Measurements from ENCODE around the gene KLHL40. TPM values are rescaled to one million over a fixed set of nuclear protein-coding genes. Genes with fewer than 3 reads are reported as not detected.

Gene KLHL40
- polyA plus RNA-seq, 1 experiment: not detected

GRCh38 chr3:42674146-42674545, 11.2 kb upstream of the KLHL40 start:
- Histone ChIP-seq H3K4me3 (ENCODE audit: low read depth, low read length) (no peak overlapping the region), H3K27ac (ENCODE audit: low read depth, low read length) (no peak overlapping the region), H3K9me3 (ENCODE audit: control insufficient read depth, insufficient read depth, low read length) (peaks cover 8% of the 10 kb centered on the region; the same call in 1 of the 2 replicates), H3K27me3 (ENCODE audit: control insufficient read depth, insufficient read depth, low read length) (peaks cover 14% of the 10 kb centered on the region)
- TF ChIP-seq CTCF (IDR thresholded peaks at IDR 0.05; ENCODE audit: low read depth, low read length): no peak
- ChIA-PET CTCF (no interaction called here), POLR2A (no interaction called here)
- no peak for DNase-seq (ENCODE audit: low read depth, low spot score)

- no peak for TF ChIP-seq CTCF (IDR thresholded peaks at IDR 0.05; ENCODE audit: low read depth, low read length)
- Histone ChIP-seq H3K27ac (ENCODE audit: low read depth, low read length) (no peak overlapping the region), H3K9me3 (ENCODE audit: control insufficient read depth, insufficient read depth, low read length) (peaks cover 4% of the 10 kb centered on the region; the same call in 1 of the 2 replicates), H3K27me3 (ENCODE audit: control insufficient read depth, insufficient read depth, low read length) (peaks cover 3% of the 10 kb centered on the region), H3K4me3 (ENCODE audit: low read depth, low read length) (no peak overlapping the region)
- ChIA-PET CTCF (no interaction called here), POLR2A (no interaction called here)
- DNase-seq (ENCODE audit: low read depth, low spot score): no peak
These were observed 9.4 kb upstream of the KLHL40 start for GRCh38 chr3:42675909-42676308.

DNA sequence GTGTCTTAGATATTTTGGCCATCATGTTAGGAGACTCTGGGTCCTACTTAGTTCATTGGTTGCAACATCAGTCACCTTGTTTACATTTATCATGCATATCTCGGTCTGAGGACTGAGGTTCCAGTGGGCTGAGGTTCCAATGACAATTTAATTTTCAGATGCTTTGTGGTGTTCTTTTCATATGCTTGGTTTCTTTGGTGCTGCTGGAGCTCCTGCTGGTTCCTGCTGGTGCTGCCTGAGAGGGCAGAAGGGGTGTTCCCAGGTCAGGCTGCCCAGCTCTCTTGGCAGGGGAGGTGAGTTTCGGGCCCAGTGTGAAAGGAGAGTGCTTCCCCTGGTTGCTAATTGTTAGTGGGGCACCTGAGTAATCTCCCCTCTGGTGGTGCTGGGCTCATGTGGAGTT, 6.9 kb upstream of the KLHL40 start:
- ChIA-PET POLR2A (no interaction called here), CTCF (no interaction called here)
- TF ChIP-seq CTCF (IDR thresholded peaks at IDR 0.05; ENCODE audit: low read depth, low read length): no peak
- no peak overlapping the region for H3K4me3 ChIP-seq (ENCODE audit: low read depth, low read length)
- H3K27ac ChIP-seq (ENCODE audit: low read depth, low read length): no peak overlapping the region
- H3K27me3 ChIP-seq (ENCODE audit: control insufficient read depth, insufficient read depth, low read length): no peaks in the 10 kb centered on the region
- no peak for DNase-seq (ENCODE audit: low read depth, low spot score)
- H3K9me3 ChIP-seq (ENCODE audit: control insufficient read depth, insufficient read depth, low read length): peaks cover 4% of the 10 kb centered on the region; the same call in 1 of the 2 replicates

DNA sequence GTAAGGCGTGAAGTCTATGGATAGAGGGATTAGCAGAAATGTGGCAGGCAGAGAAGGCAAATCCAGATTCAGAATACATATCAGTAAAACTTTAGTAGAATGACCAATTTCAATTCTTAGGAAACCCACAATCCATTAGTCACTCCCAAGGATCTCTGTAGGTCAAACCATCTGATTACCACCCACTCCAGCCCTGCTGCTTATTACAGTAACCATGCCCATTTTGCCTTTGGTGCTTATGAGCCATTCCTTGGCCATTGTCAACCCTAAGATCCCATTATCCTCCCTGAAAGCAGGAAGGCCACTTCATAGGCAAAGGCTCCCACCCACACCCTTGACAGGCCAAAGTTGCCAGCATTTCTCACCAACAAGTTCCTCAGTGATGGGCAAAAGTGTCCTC, 5.1 kb upstream of the KLHL40 start:
- ChIA-PET POLR2A (no interaction called here), CTCF (no interaction called here)
- no peak for TF ChIP-seq CTCF (IDR thresholded peaks at IDR 0.05; ENCODE audit: low read depth, low read length)
- peaks cover 1% of the 10 kb centered on the region for H3K27me3 ChIP-seq (ENCODE audit: control insufficient read depth, insufficient read depth, low read length)
- no peak for DNase-seq (ENCODE audit: low read depth, low spot score)
- H3K4me3 ChIP-seq (ENCODE audit: low read depth, low read length): no peak overlapping the region
- no peak overlapping the region for H3K27ac ChIP-seq (ENCODE audit: low read depth, low read length)
- peaks cover 4% of the 10 kb centered on the region for H3K9me3 ChIP-seq (ENCODE audit: control insufficient read depth, insufficient read depth, low read length)

DNA sequence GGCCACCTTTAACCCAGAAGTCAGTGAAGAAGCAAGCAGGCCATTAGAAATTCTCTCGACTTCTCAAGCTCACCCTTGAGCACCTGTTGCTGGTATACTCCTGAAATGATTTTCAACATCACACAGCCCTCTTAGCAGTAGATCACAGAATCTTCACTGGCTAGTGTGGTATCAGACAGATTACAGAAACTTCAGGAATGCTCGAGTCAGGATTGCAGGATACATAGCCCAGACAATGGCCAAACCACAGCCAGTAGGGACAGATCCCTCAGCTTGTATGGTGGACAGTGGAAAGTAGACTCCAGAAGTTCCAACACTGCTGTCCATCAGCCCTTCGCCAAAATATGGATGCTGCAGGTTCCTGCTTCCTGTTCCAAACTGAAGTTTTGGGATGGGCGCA, 4.5 kb upstream of the KLHL40 start:
- DNase-seq (ENCODE audit: low read depth, low spot score): no peak
- ChIA-PET POLR2A (interaction anchor here (0.7 kb wide), 1 partner anchor 80 kb away, joined by 4 read pairs; the partner anchor contains the start of gene NKTR), CTCF (no interaction called here)
- Histone ChIP-seq H3K4me3 (ENCODE audit: low read depth, low read length) (no peak overlapping the region), H3K27me3 (ENCODE audit: control insufficient read depth, insufficient read depth, low read length) (peaks cover 6% of the 10 kb centered on the region), H3K9me3 (ENCODE audit: control insufficient read depth, insufficient read depth, low read length) (peaks cover 8% of the 10 kb centered on the region), H3K27ac (ENCODE audit: low read depth, low read length) (no peak overlapping the region)
- TF ChIP-seq CTCF (IDR thresholded peaks at IDR 0.05; ENCODE audit: low read depth, low read length): no peak
